CD14-positive monocyte (primary cell): Measurements from ENCODE around the gene SPACDR. TPM values are rescaled to one million over a fixed set of nuclear protein-coding genes. Genes with fewer than 3 reads are reported as not detected.

ENCODE experiments used
- DNase-seq, 3 donors: peaks; one replicate each; pipeline ENCODE4 v3.0.0-alpha.2; 2011 to 2022
- H2AFZ ChIP-seq: 2 replicates; pipeline ENCODE4 v1.6.0; 2012; ENCODE audit warnings: mild to moderate bottlenecking, low read depth, low read length, inconsistent platforms; ENCODE audit not compliant: insufficient read depth, poor library complexity, severe bottlenecking
- H3K27ac ChIP-seq, 2 donors: 1 replicate in 1 of 2; 2 replicates in 1 of 2; pipeline ENCODE4 v1.5.1; 2012 to 2013; ENCODE audit warnings: low read length in 2 of 2, control low read depth in 1 of 2, inconsistent platforms in 1 of 2, low read depth in 1 of 2, mild to moderate bottlenecking in 1 of 2
- H3K27me3 ChIP-seq, 2 donors: one replicate each; pipeline versions ENCODE4 v1.6.0 to v1.6.1; 2011 to 2013; ENCODE audit warnings: low read length in 2 of 2; ENCODE audit not compliant: control insufficient read depth in 2 of 2, insufficient read depth in 2 of 2
- H3K36me3 ChIP-seq, 2 donors: replicated peaks in 1 of 2; 1 replicate in 1 of 2; 2 replicates in 1 of 2; pipeline versions ENCODE4 v1.5.1 to v1.6.1; 2012 to 2013; ENCODE audit warnings: low read length in 2 of 2, control low read depth in 1 of 2, inconsistent platforms in 1 of 2, mild to moderate bottlenecking in 1 of 2; ENCODE audit not compliant: insufficient read depth in 2 of 2, control insufficient read depth in 1 of 2
- H3K4me1 ChIP-seq, 2 donors: 1 replicate in 1 of 2; 2 replicates in 1 of 2; pipeline versions ENCODE4 v1.5.1 to v1.6.1; 2012 to 2013; ENCODE audit warnings: low read length in 2 of 2, control low read depth in 1 of 2, inconsistent platforms in 1 of 2, mild to moderate bottlenecking in 1 of 2, moderate library complexity in 1 of 2; ENCODE audit not compliant: insufficient read depth in 2 of 2, control insufficient read depth in 1 of 2
- H3K4me2 ChIP-seq: replicated peaks from 2 replicates; pipeline ENCODE3; 2012; ENCODE audit warnings: low read length, moderate library complexity, mild to moderate bottlenecking; ENCODE audit not compliant: poor library complexity, severe bottlenecking; ENCODE audit errors: extremely low read depth
- H3K4me3 ChIP-seq, 3 experiments: fragments of 200-600 bp in 1 of 3; sonication (generic) in 1 of 3; replicated peaks in 1 of 3; 1 replicate in 2 of 3; 2 replicates in 1 of 3; pipeline ENCODE4 v1.5.1; 2011 to 2013; ENCODE audit warnings: low read length in 3 of 3, mild to moderate bottlenecking in 3 of 3, control low read depth in 2 of 3, low read depth in 2 of 3, inconsistent platforms in 1 of 3, moderate library complexity in 1 of 3
- H3K79me2 ChIP-seq: 2 replicates; pipeline ENCODE4 v1.6.0; 2012; ENCODE audit warnings: mild to moderate bottlenecking, control low read depth, inconsistent platforms, low read length, moderate library complexity; ENCODE audit not compliant: insufficient read depth
- H3K9ac ChIP-seq: 2 replicates; pipeline ENCODE4 v1.6.0; 2017; ENCODE audit warnings: low read length, mild to moderate bottlenecking; ENCODE audit not compliant: insufficient read depth, poor library complexity, severe bottlenecking
- H3K9me3 ChIP-seq, 2 donors: replicated peaks in 1 of 2; 1 replicate in 1 of 2; 2 replicates in 1 of 2; pipeline versions ENCODE4 v1.5.1 to v1.6.1; 2012 to 2013; ENCODE audit warnings: low read length in 2 of 2, control low read depth in 1 of 2; ENCODE audit not compliant: control insufficient read depth in 1 of 2, insufficient read depth in 1 of 2
- H4K20me1 ChIP-seq: 2 replicates; pipeline ENCODE4 v1.6.0; 2012; ENCODE audit warnings: mild to moderate bottlenecking, low read length, control low read depth, moderate library complexity; ENCODE audit not compliant: insufficient read depth
- H3K27ac Mint-ChIP-seq, 7 donors: one replicate each; pipeline ENCODE4 v1.8.0; 2020; ENCODE audit warnings: mild to moderate bottlenecking in 7 of 7, mixed read lengths in 7 of 7, moderate library complexity in 6 of 7, inconsistent platforms in 2 of 7
- H3K27me3 Mint-ChIP-seq, 3 donors: one replicate each; pipeline ENCODE4 v1.8.0; 2021 to 2022; ENCODE audit warnings: low read depth in 3 of 3, mild to moderate bottlenecking in 3 of 3, mixed read lengths in 3 of 3, moderate library complexity in 3 of 3, inconsistent platforms in 1 of 3
- H3K36me3 Mint-ChIP-seq, 2 donors: one replicate each; pipeline ENCODE4 v1.8.0; 2020; ENCODE audit warnings: mixed read lengths in 2 of 2, inconsistent platforms in 1 of 2, mild to moderate bottlenecking in 1 of 2
- H3K4me1 Mint-ChIP-seq: one replicate; pipeline ENCODE4 v1.8.0; 2020; ENCODE audit warnings: mild to moderate bottlenecking, mixed read lengths
- H3K4me3 Mint-ChIP-seq, 2 donors: one replicate each; pipeline ENCODE4 v1.8.0; 2020; ENCODE audit warnings: mild to moderate bottlenecking in 2 of 2, mixed read lengths in 2 of 2, moderate library complexity in 1 of 2
- H3K9me3 Mint-ChIP-seq, 7 donors: one replicate each; pipeline ENCODE4 v1.8.0; 2020 to 2022; ENCODE audit warnings: mixed read lengths in 7 of 7, mild to moderate bottlenecking in 6 of 7, moderate library complexity in 6 of 7, inconsistent platforms in 2 of 7
- WGBS: methylation state at CpG from one replicate; pipeline ENCODE4 v1.1.5; 2013; ENCODE audit warnings: missing lambda C conversion rate; ENCODE audit not compliant: insufficient coverage; 5-methylcytosine and 5-hydroxymethylcytosine counted together
- intact Hi-C, 2 donors: fragments of 100-400 bp; cut with micrococcal nuclease; formaldehyde crosslinking; loops; one replicate each; pipeline versions ENCODE4 v1.15.0 to v1.15.1; 2023
- polyA plus RNA-seq, 3 donors: library from polyadenylated mRNA; depleted of rRNA in 1 of 3; unstranded in 2 of 3; stranded (reverse) in 1 of 3; fragments of 300-500 nt in 2 of 3; fragments of >200 nt in 1 of 3; fragmentation: Illumina TruSeq in 2 of 3; gene quantifications; 1 replicate in 2 of 3; 2 replicates in 1 of 3; pipeline ENCODE4 v1.2.3, GENCODE V29; 2012 to 2021
- TF ChIP-seq, protein P1 (sequence below): fragments of 200-600 bp; IDR thresholded peaks from one replicate; pipeline ENCODE4 v1.8.0; 2022; ENCODE audit warnings: antibody characterized with exemption, mild to moderate bottlenecking

SPACDR gene
- polyA plus RNA-seq, 3 donors: 0.40 to 2.5 TPM; not detected in 1

- no peak overlapping the region for H3K27ac ChIP-seq
- WGBS: over 99% methylated on average over 28 of the region's 44 CpGs
- H3K9me3 ChIP-seq: no peaks in the 10 kb centered on the region
- H3K36me3 ChIP-seq: no peaks in the 10 kb centered on the region
- Mint-ChIP-seq H3K4me1 (peaks cover 4% of the 10 kb centered on the region), H3K27ac (no peak overlapping the region), H3K4me3 (no peak overlapping the region), H3K9me3 (peaks cover 0 to 3% (median 1%) of the 10 kb centered on the region in 7 donors), H3K36me3 (peaks cover 0 to 3% of the 10 kb centered on the region in 2 donors), H3K27me3 (peaks cover 27 to 41% (median 31%) of the 10 kb centered on the region in 3 donors)
- peaks cover 4 to 28% of the 10 kb centered on the region in 2 donors for H3K27me3 ChIP-seq
- peaks cover 4 to 10% of the 10 kb centered on the region in 2 donors for H3K4me1 ChIP-seq
- TF ChIP-seq, protein P1, sequence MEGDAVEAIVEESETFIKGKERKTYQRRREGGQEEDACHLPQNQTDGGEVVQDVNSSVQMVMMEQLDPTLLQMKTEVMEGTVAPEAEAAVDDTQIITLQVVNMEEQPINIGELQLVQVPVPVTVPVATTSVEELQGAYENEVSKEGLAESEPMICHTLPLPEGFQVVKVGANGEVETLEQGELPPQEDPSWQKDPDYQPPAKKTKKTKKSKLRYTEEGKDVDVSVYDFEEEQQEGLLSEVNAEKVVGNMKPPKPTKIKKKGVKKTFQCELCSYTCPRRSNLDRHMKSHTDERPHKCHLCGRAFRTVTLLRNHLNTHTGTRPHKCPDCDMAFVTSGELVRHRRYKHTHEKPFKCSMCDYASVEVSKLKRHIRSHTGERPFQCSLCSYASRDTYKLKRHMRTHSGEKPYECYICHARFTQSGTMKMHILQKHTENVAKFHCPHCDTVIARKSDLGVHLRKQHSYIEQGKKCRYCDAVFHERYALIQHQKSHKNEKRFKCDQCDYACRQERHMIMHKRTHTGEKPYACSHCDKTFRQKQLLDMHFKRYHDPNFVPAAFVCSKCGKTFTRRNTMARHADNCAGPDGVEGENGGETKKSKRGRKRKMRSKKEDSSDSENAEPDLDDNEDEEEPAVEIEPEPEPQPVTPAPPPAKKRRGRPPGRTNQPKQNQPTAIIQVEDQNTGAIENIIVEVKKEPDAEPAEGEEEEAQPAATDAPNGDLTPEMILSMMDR: no peak
- no peaks in the 10 kb centered on the region for H3K79me2 ChIP-seq
- H3K4me2 ChIP-seq: no peak overlapping the region
- no peak overlapping the region for H3K9ac ChIP-seq
- no peak overlapping the region for H3K4me3 ChIP-seq
- no peak for DNase-seq
- intact Hi-C loops: no loop called here
- H4K20me1 ChIP-seq: no peaks in the 10 kb centered on the region
- no peak overlapping the region for H2AFZ ChIP-seq
Observed at GRCh38 chr7:100488333-100489095, 24.5 kb upstream of the SPACDR start.

DNA sequence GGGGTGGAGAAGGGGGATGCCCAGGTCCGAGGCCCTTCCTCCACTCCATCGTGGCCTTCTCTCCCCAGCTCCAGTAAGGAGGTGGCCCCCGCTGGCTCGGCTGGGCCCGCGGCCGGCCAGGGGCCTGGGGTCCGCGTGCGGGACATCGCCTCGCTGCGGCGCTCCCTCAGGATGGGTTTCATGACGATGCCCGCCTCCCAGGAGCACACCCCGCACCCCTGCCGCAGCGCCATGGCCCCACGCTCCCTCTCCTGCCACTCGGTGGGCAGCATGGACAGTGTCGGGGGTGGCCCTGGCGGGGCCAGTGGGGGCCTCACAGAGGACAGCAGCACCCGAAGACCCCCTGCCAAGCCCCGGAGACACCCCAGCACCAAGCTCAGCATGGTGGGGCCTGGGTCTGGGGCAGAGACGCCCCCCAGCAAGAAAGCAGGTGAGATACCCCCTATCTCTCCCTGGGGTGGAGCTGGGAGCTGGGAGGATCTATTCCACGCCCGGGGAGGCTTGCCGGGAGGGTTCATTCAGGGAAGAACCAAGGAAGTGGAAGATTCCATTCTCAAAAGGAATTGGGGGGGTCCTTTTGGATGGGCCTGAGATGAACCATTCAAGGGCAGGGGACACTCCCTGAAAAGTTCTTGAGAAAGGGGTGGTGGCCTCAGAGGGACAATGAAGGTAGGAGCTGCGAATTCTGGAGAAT is 22.8 kb upstream of the SPACDR start:
- DNase-seq: no peak
- H3K36me3 Mint-ChIP-seq: peaks cover 0 to 3% of the 10 kb centered on the region in 2 donors
- no peak overlapping the region for H3K27ac Mint-ChIP-seq
- WGBS: 95% methylated on average over 21 of the region's 30 CpGs
- no peak overlapping the region for H2AFZ ChIP-seq
- peaks cover 0 to 12% of the 10 kb centered on the region in 2 donors for H3K27me3 ChIP-seq
- peaks cover 7 to 18% of the 10 kb centered on the region in 2 donors for H3K4me1 ChIP-seq
- peaks cover 7% of the 10 kb centered on the region for H3K4me1 Mint-ChIP-seq
- no peak overlapping the region for H3K27ac ChIP-seq
- intact Hi-C loops: no loop called here
- H3K4me2 ChIP-seq: no peak overlapping the region
- H3K36me3 ChIP-seq: no peaks in the 10 kb centered on the region
- no peaks in the 10 kb centered on the region for H3K9me3 ChIP-seq
- H3K4me3 Mint-ChIP-seq: no peak overlapping the region
- H3K79me2 ChIP-seq: no peaks in the 10 kb centered on the region
- no peak overlapping the region for H3K9ac ChIP-seq
- H3K27me3 Mint-ChIP-seq: peaks cover 17 to 31% (median 20%) of the 10 kb centered on the region in 3 donors
- TF ChIP-seq, protein P1: no peak
- H3K9me3 Mint-ChIP-seq: peaks cover 0 to 3% (median 0%) of the 10 kb centered on the region in 7 donors
- no peak overlapping the region for H3K4me3 ChIP-seq
- peaks cover 4% of the 10 kb centered on the region for H4K20me1 ChIP-seq
